Measurements from ENCODE around the gene HOXA9. TPM values are rescaled to one million over a fixed set of nuclear protein-coding genes. Genes with fewer than 3 reads are reported as not detected.

The HOXA9 gene
- polyA plus RNA-seq, 1 of the 3 experiments (the other 2 are of a cell fraction): not detected

- Histone ChIP-seq H3K9me2 (no peaks in the 10 kb centered on the region), H3K36me3 (replicated peaks in 1 of 2; ENCODE audit: control insufficient read depth in 1 of 2, insufficient read depth in 2 of 2, low read length in 1 of 2) (no peaks in the 10 kb centered on the region), H3K9me3 (no peaks in the 10 kb centered on the region), H3F3A (replicated peaks; ENCODE audit: insufficient read depth) (no peaks in the 10 kb centered on the region), H3K79me2 (ENCODE audit: insufficient read depth) (no peaks in the 10 kb centered on the region), H3K27ac (ENCODE audit: low read depth in 2 of 2, low read length in 1 of 2) (no peak overlapping the region), H3K9ac (no peak overlapping the region), H3K4me1 (ENCODE audit: control insufficient read depth in 1 of 2, insufficient read depth in 2 of 2, low read depth in 1 of 2, low read length in 1 of 2) (peaks cover 11 to 12% of the 10 kb centered on the region in 2 experiments; a peak in 1 of 4 replicates), H3K4me3 (ENCODE audit: low read depth in 2 of 2, low read length in 1 of 2) (peak overlapping the region; percentile 17 to 31; a peak in 2 of 4 replicates), H3K27me3 (ENCODE audit: insufficient read depth) (peaks cover 100% of the 10 kb centered on the region), H3K4me2 (peak overlapping the region; percentile 42), H2AFZ (ENCODE audit: low read depth) (no peak overlapping the region), H4K20me1 (ENCODE audit: insufficient read depth) (no peaks in the 10 kb centered on the region)
- no peak for DNase-seq
- no peak for TF ChIP-seq GABPA (IDR thresholded peaks at IDR 0.05; ENCODE audit: low read depth)
- TF ChIP-seq CTCF (IDR thresholded peaks at IDR 0.05): no peak
- 0 out of 2 replicates have a peak, but pooled peaks have one; percentile 23 for TF ChIP-seq EZH2phosphoT487 (IDR thresholded peaks at IDR 0.05; ENCODE audit: borderline replicate concordance, low read depth)
- TF ChIP-seq, protein P1, sequence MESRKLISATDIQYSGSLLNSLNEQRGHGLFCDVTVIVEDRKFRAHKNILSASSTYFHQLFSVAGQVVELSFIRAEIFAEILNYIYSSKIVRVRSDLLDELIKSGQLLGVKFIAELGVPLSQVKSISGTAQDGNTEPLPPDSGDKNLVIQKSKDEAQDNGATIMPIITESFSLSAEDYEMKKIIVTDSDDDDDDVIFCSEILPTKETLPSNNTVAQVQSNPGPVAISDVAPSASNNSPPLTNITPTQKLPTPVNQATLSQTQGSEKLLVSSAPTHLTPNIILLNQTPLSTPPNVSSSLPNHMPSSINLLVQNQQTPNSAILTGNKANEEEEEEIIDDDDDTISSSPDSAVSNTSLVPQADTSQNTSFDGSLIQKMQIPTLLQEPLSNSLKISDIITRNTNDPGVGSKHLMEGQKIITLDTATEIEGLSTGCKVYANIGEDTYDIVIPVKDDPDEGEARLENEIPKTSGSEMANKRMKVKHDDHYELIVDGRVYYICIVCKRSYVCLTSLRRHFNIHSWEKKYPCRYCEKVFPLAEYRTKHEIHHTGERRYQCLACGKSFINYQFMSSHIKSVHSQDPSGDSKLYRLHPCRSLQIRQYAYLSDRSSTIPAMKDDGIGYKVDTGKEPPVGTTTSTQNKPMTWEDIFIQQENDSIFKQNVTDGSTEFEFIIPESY (IDR thresholded peaks at IDR 0.05; ENCODE audit: borderline replicate concordance, low read depth): no peak
- TF ChIP-seq GATA2 (CRISPR knock-in tag; IDR thresholded peaks at IDR 0.05): no peak
- POLR2A ChIA-PET: interaction anchor here (0.6 kb wide), 1 partner anchor 13 kb away, joined by 3 read pairs; no protein-coding TSS in a partner anchor
- CTCF ChIA-PET: interaction anchor here (0.6 to 10.9 kb wide), 36 partner anchors 8 to 1292 kb away, joined by 3 to 270 read pairs (median 4); partner anchors contain the start of genes HOXA10, HOXA11, HOXA3 and HOXA4
- 15% methylated on average over 38 of the region's 40 CpGs for WGBS (ENCODE audit: low lambda C conversion rate)
Observed at GRCh38 chr7:27143950-27144780, 21.2 kb downstream of the HOXA9 start.

DNA sequence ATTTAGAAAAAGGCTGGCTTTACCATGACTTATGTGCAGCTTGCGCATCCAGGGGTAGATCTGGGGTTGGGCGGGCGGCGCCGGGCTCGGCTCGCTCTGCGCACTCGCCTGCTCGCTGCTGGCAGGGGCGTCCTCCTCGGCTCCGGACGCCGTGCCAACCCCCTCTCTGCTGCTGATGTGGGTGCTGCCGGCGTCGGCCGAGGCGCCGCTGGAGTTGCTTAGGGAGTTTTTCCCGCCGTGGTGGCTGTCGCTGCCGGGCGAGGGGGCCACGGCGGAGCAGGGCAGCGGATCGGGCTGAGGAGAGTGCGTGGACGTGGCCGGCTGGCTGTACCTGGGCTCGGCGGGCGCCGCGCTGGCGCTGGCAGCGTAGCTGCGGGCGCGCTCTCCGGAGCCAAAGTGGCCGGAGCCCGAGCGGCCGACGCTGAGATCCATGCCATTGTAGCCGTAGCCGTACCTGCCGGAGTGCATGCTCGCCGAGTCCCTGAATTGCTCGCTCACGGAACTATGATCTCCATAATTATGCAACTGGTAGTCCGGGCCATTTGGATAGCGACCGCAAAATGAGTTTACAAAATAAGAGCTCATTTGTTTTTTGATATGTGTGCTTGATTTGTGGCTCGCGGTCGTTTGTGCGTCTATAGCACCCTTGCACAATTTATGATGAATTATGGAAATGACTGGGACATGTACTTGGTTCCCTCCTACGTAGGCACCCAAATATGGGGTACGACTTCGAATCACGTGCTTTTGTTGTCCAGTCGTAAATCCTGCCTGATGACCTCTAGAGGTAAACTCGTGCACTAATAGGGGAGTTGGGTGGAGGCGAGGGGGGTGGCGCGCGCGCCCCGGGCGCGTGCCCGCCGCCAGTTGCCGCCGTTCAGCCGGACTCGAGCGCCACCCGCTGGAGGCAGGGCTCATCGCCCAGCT lies 22.1 kb downstream of the HOXA9 start, which contains the start of gene HOXA5:
TSS of gene HOXA5 (minus strand) at position 659 of the 927 bp plus-strand sequence. CDS start at position 585, 74 bp downstream.
- Histone ChIP-seq H3K9me2 (no peaks in the 10 kb centered on the region), H3K4me1 (ENCODE audit: control insufficient read depth in 1 of 2, insufficient read depth in 2 of 2, low read depth in 1 of 2, low read length in 1 of 2) (peaks cover 11 to 12% of the 10 kb centered on the region in 2 experiments; a peak in 1 of 4 replicates), H4K20me1 (ENCODE audit: insufficient read depth) (no peaks in the 10 kb centered on the region), H3K27ac (ENCODE audit: low read depth in 2 of 2, low read length in 1 of 2) (no peak within 1 kb of the TSS), H2AFZ (ENCODE audit: low read depth) (no peak within 1 kb of the TSS), H3F3A (replicated peaks; ENCODE audit: insufficient read depth) (no peaks in the 10 kb centered on the region), H3K9ac (no peak within 1 kb of the TSS), H3K9me3 (no peaks in the 10 kb centered on the region), H3K4me2 (peak within 1 kb of the TSS; percentile 42), H3K79me2 (ENCODE audit: insufficient read depth) (no peaks in the 10 kb centered on the region), H3K27me3 (ENCODE audit: insufficient read depth) (peaks cover 100% of the 10 kb centered on the region), H3K4me3 (ENCODE audit: low read depth in 2 of 2, low read length in 1 of 2) (peak within 1 kb of the TSS; percentile 17 to 31; a peak in 2 of 4 replicates), H3K36me3 (replicated peaks in 1 of 2; ENCODE audit: control insufficient read depth in 1 of 2, insufficient read depth in 2 of 2, low read length in 1 of 2) (no peaks in the 10 kb centered on the region)
- WGBS (ENCODE audit: low lambda C conversion rate): 6% methylated on average over 56 of the region's 86 CpGs
- peak; percentile 92 for DNase-seq
- ChIA-PET CTCF (interaction anchor here (0.6 to 10.9 kb wide), 37 partner anchors 8 to 1291 kb away, joined by 3 to 270 read pairs (median 4); partner anchors contain the start of genes HOXA10, HOXA11, HOXA3 and HOXA4), POLR2A (no interaction called here)
- TF ChIP-seq USF1 (IDR thresholded peaks at IDR 0.05; ENCODE audit: borderline replicate concordance, low read depth): peak; percentile 37; the same call in 1 of the 2 replicates
- TF ChIP-seq, protein P2, sequence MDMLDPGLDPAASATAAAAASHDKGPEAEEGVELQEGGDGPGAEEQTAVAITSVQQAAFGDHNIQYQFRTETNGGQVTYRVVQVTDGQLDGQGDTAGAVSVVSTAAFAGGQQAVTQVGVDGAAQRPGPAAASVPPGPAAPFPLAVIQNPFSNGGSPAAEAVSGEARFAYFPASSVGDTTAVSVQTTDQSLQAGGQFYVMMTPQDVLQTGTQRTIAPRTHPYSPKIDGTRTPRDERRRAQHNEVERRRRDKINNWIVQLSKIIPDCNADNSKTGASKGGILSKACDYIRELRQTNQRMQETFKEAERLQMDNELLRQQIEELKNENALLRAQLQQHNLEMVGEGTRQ (IDR thresholded peaks at IDR 0.05; ENCODE audit: borderline replicate concordance, low read depth, low read length): no peak
- no peak for TF ChIP-seq GABPA (IDR thresholded peaks at IDR 0.05; ENCODE audit: low read depth)
- no peak for TF ChIP-seq REST (IDR thresholded peaks at IDR 0.05; ENCODE audit: low read depth, low read length)
- TF ChIP-seq RAD21 (IDR thresholded peaks at IDR 0.05; ENCODE audit: low read length): peak; percentile 63
- TF ChIP-seq SMC3 (IDR thresholded peaks at IDR 0.05; ENCODE audit: low read depth, low read length): peak; percentile 28; the same call in 1 of the 2 replicates
- no peak for TF ChIP-seq NFIC (IDR thresholded peaks at IDR 0.05; ENCODE audit: borderline replicate concordance)
